ENCODE measurements around the gene ADAM12.

GRCh38 chr10:126294451-126294850, 93.8 kb downstream of the ADAM12 start:
- no peak for TF ChIP-seq POLR2AphosphoS5 (IDR thresholded peaks at IDR 0.05)
- no peak for TF ChIP-seq POLR2A (IDR thresholded peaks at IDR 0.05)

Data from suprapubic skin (tissue), 4 donors.